ENCODE data around the gene C19orf47.
"Not testable (repeated sequence)": the region's sequence is repeated elsewhere in the genome, so short reads cannot be mapped to it uniquely, and the experiment has no call there.

DNA sequence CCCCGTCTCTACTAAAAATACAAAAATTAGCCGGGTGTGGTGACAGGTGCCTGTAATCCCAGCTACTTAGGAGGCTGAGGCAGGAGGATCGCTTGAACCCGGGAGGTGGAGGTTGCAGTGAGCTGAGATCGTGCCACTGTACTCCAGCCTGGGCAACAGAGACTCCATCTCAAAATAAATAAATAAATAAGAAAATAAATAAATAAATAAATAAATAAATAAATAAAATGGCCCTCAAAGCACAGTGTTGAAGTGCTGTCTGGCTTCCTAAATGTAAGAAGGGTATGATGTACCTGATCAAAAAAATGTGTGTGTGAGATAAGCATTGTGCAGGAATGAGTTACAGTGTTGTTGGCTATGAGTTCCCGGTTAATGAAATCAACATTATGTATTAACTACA, 15.1 kb downstream of the C19orf47 start:
- not testable (repeated sequence) for TF ChIP-seq CTCF (IDR thresholded peaks at IDR 0.05; ENCODE audit: insufficient read depth, low read length, poor library complexity, severe bottlenecking); EZH2phosphoT487 (conservative IDR thresholded peaks at IDR 0.05; ENCODE audit: low read length)

Measured in SU-DHL-6 (cell line).